Right lobe of liver (tissue), 6 donors: ENCODE data around the gene NUP188. TPM values are rescaled to one million over a fixed set of nuclear protein-coding genes. Genes with fewer than 3 reads are reported as not detected.

Experiments
- ATAC-seq, 4 donors: fragments of 200-7000 bp; cut with Tn5 transposase; one replicate each; pipeline ENCODE4 v1.9.1; 2020; ENCODE audit warnings: mild to moderate bottlenecking in 4 of 4, moderate library complexity in 4 of 4
- DNase-seq, 3 donors: peaks; one replicate each; pipeline ENCODE4 v3.0.0-alpha.2; 2020
- H3K27ac ChIP-seq, 3 donors: fragments of 200-600 bp; one replicate each; pipeline ENCODE4 v1.8.0; 2022
- H3K27me3 ChIP-seq, 2 donors: fragments of 200-600 bp; one replicate each; pipeline ENCODE4 v1.8.0; 2022
- H3K36me3 ChIP-seq, 4 donors: fragments of 200-600 bp; sonication (generic) in 1 of 4; one replicate each; pipeline versions ENCODE4 v1.5.1 to v1.8.0; 2017 to 2022; ENCODE audit warnings: control low read depth in 1 of 4
- H3K4me1 ChIP-seq, 4 donors: fragments of 200-600 bp; sonication (generic) in 1 of 4; one replicate each; pipeline versions ENCODE4 v1.5.1 to v1.8.0; 2017 to 2022; ENCODE audit warnings: control low read depth in 1 of 4
- H3K4me3 ChIP-seq, 3 donors: fragments of 200-600 bp; one replicate each; pipeline ENCODE4 v1.8.0; 2022
- H3K9me3 ChIP-seq, 4 donors: fragments of 200-600 bp; sonication (generic) in 1 of 4; one replicate each; pipeline versions ENCODE4 v1.5.1 to v1.8.0; 2017 to 2022; ENCODE audit warnings: control low read depth in 1 of 4
- POLR2A ChIP-seq: fragments of 450-650 bp; IDR thresholded peaks from one replicate; pipeline ENCODE4 v1.6.1; 2017; ENCODE audit warnings: antibody characterized with exemption, mild to moderate bottlenecking
- WGBS: methylation state at CpG from one replicate; pipeline ENCODE4 v1.1.6; 2018; ENCODE audit warnings: low coverage, low lambda C conversion rate; ENCODE audit not compliant: insufficient coverage; ENCODE audit errors: missing lambda C conversion rate; 5-methylcytosine and 5-hydroxymethylcytosine counted together
- intact Hi-C, 2 donors: fragments of 100-400 bp; cut with DNase I; formaldehyde crosslinking; loops; one replicate each; pipeline versions ENCODE4 v1.11.2 to v1.14.1; 2022
- total RNA-seq, 6 experiments: library from RNA; depleted of rRNA in 2 of 6; stranded (reverse); fragments of >200 nt in 2 of 6; fragmentation: NEBNext Ultra II Directional in 3 of 6; extraction: Animal tissue kit (Norgen Biotek cat#: 25700) in 3 of 6; gene quantifications; one replicate each; pipeline versions ENCODE4 v1.1.0 to v1.2.4, GENCODE V29; 2016 to 2023
- TF ChIP-seq, protein P1 (sequence below), 4 donors: fragments of 200-600 bp in 3 of 4; fragments of 450-650 bp in 1 of 4; IDR thresholded peaks; one replicate each; pipeline versions ENCODE4 v1.5.1 to v1.8.0; 2016 to 2022; ENCODE audit warnings: antibody characterized with exemption in 4 of 4, mild to moderate bottlenecking in 2 of 4
- donor health status: DM: no; HTN: yes; CAD: no.
- donor health status: DM: no; HTN: no; CAD: no.
- donor health status: DM: no; HTN: no; CAD: no.
- donor health status: DM: no; HTN: yes; CAD: no.
- donor health status: DM: no; HTN: yes; CAD: no.

NUP188 gene
- total RNA-seq, 6 experiments from 2014 or later, result 10.5 to 18.7 (median 15.6) TPM

DNA sequence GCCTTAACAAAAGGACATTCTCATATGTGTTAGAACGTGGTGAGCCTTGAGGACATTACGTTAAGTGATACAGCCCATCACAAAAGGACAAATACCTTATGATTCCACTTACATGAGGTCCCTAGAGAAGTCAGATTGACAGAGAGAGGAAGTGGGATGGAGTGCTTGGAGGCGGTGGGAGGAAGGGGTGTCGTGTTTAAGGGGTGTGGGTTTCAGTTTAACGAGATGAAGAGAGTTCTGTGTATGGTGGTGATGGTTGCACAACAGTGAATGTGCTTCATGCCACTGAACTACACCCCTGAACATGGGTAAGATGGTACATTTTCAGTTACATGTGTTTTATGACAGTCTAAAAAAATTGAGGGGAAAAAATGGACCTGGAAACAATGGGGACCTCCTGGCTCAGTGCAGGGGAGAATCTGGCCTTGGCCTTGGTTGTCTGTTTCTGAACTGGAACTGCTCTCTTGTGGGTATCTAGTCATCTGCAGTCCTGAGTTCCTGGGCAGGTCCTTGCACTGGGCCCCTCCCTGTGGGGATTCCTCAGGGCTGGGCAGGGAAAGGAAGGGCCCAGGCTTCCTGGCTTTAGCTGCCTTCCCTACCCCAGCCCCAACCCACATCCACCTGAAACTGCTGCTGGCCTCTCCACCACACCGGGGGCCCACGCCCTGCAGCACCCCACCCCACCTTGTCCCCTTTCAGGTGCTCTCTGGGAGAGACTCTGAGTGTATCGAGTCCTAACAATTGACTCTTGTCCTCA is 47.8 kb upstream of the NUP188 start:
- Histone ChIP-seq H3K4me1 (no peaks in the 10 kb centered on the region), H3K9me3 (no peaks in the 10 kb centered on the region), H3K36me3 (peaks cover 0 to 7% (median under 1%) of the 10 kb centered on the region in 4 donors), H3K27me3 (no peaks in the 10 kb centered on the region), H3K27ac (peak overlapping the region in 1 of 3 donors; percentile 33), H3K4me3 (no peak overlapping the region)
- intact Hi-C loops, result no loop called here
- 39% methylated on average over 3 of the region's 8 CpGs for WGBS
- peak; percentile 12 to 39 (median 26) for ATAC-seq
- TF ChIP-seq, protein P1, sequence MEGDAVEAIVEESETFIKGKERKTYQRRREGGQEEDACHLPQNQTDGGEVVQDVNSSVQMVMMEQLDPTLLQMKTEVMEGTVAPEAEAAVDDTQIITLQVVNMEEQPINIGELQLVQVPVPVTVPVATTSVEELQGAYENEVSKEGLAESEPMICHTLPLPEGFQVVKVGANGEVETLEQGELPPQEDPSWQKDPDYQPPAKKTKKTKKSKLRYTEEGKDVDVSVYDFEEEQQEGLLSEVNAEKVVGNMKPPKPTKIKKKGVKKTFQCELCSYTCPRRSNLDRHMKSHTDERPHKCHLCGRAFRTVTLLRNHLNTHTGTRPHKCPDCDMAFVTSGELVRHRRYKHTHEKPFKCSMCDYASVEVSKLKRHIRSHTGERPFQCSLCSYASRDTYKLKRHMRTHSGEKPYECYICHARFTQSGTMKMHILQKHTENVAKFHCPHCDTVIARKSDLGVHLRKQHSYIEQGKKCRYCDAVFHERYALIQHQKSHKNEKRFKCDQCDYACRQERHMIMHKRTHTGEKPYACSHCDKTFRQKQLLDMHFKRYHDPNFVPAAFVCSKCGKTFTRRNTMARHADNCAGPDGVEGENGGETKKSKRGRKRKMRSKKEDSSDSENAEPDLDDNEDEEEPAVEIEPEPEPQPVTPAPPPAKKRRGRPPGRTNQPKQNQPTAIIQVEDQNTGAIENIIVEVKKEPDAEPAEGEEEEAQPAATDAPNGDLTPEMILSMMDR (IDR thresholded peaks at IDR 0.05), result no peak
- TF ChIP-seq POLR2A, result no peak
- DNase-seq, result no peak

DNA sequence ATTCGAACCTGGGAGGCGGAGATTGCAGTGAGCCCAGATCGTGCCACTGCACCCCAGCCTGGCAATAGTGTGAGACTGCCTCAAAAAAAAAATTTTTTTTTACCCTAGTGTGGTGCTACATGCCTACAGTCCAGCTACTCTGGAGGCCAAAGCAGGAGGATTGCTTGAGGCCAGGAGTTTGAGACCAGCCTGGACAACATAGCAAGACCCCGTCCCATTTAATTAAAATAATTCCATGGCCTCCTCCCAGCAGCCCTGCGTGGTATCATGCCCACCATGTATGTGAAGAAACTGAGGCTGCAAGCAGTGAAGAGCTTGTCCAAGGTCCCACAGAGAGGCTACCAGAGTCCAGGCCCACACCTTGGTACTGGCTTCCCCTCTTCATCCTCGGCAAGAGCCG is 46.1 kb upstream of the NUP188 start:
- no peaks in the 10 kb centered on the region for H3K9me3 ChIP-seq
- no peak for TF ChIP-seq POLR2A
- H3K27ac ChIP-seq, result peak overlapping the region in 1 of 3 donors; percentile 24
- no peaks in the 10 kb centered on the region for H3K27me3 ChIP-seq
- WGBS, result no CpG with 5 or more reads among the region's 7 CpGs
- H3K36me3 ChIP-seq, result peaks cover 0 to 9% (median under 1%) of the 10 kb centered on the region in 4 donors
- DNase-seq (no peak), ATAC-seq (no peak)
- H3K4me3 ChIP-seq, result no peak overlapping the region
- no peaks in the 10 kb centered on the region for H3K4me1 ChIP-seq
- intact Hi-C loops, result no loop called here

DNA sequence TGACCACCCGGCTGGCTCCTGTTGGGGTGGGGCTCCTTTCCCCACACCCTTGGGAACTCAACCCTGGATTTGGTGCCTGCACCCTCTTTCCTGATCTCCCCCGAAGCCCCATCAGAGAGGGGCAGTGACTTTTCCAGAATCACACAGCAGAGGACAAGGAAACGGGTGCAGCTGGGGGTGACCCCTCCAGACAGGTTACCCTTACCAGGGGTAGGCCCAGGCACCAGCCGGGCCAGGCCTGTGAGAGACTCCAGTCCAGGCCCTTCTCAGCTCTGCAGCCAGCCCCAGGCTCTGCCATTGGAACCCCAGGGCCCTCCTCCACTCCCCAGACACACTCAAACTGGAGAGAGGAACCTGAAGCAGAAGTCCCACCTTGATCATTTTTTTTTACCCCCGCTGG is 45.7 kb upstream of the NUP188 start:
- H3K4me3 ChIP-seq, result no peak overlapping the region
- no peak for DNase-seq
- no peaks in the 10 kb centered on the region for H3K4me1 ChIP-seq
- peaks cover 0 to 13% (median under 1%) of the 10 kb centered on the region in 4 donors for H3K36me3 ChIP-seq
- 75% methylated on average over 1 of the region's 5 CpGs for WGBS
- H3K27ac ChIP-seq, result peak overlapping the region in 1 of 3 donors; percentile 24
- peak in 2 of 4 donors; percentile 1 to 24 for ATAC-seq
- no peaks in the 10 kb centered on the region for H3K9me3 ChIP-seq
- TF ChIP-seq, protein P1 (IDR thresholded peaks at IDR 0.05), result no peak
- no peak for TF ChIP-seq POLR2A
- intact Hi-C loops, result no loop called here
- H3K27me3 ChIP-seq, result no peaks in the 10 kb centered on the region

DNA sequence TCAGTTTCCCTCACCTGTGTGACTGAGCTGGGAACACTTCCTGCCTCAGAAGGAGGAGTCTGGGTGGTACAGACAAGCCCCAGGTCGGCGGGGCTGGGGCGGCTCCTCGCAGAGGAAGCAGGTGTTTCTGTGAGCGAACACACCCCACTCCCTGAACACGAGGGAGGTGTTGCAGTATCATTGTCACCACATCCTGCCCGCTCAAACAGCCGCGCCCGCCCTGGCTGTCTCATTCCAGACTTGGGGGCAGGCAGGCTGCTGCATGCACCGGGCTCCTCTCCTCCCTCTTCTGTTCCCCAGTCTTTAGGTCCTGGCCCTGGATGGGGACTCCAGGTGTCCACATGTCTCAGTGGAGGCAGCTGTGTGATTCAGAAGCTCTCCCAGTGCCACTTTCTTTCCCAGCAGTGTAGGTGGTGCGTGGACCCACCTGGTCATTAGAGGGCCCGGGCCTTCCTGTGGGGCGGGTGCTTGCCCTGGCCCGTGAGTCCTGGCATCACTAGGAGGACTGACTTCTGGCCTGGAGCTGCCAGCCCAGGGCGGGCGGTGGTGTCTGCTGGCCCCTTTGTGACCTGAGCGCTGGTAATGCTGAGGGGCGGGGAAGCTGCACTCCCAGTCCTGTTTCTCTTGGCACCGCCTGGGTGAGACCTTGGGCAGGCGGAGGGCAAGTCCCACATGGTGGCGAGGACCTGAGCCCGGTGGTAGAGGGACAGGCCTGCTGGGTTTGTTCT is 45.0 kb upstream of the NUP188 start:
- Histone ChIP-seq H3K36me3 (peaks cover 0 to 20% (median 2%) of the 10 kb centered on the region in 4 donors), H3K4me3 (no peak overlapping the region), H3K4me1 (no peaks in the 10 kb centered on the region), H3K9me3 (no peaks in the 10 kb centered on the region), H3K27ac (peak overlapping the region in 1 of 3 donors; percentile 24), H3K27me3 (no peaks in the 10 kb centered on the region)
- ATAC-seq, result peak; percentile 28 to 34 (median 32)
- intact Hi-C loops, result no loop called here
- TF ChIP-seq POLR2A, result no peak
- TF ChIP-seq, protein P1 (IDR thresholded peaks at IDR 0.05), result no peak
- DNase-seq, result no peak
- no CpG with 5 or more reads among the region's 23 CpGs for WGBS

DNA sequence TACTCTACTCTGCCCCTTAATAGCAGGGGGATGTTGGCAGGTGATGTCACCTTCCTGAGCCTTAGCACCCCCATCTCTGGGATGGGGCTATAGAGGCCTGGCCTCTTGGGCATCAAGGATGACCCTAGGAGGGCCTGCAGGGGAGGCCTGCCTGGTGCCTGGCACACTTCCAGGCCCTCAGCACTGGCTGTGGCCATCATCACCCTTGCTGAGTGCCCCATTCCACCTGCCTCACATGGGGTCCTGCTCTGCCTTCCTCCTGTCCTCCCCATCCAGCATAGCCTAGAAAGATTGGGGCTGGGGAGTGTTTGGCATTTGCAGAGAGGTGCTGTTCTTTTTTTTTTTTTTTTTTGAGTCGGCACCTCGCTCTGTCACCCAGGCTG is 44.4 kb upstream of the NUP188 start:
- DNase-seq (no peak), ATAC-seq (peak in 3 of 4 donors; percentile 2 to 12 (median 6))
- H3K36me3 ChIP-seq, result peaks cover 0 to 25% (median 7%) of the 10 kb centered on the region in 4 donors
- TF ChIP-seq, protein P1 (IDR thresholded peaks at IDR 0.05), result no peak
- no peak for TF ChIP-seq POLR2A
- no peak overlapping the region for H3K27ac ChIP-seq
- no peaks in the 10 kb centered on the region for H3K27me3 ChIP-seq
- WGBS, result no CpG with 5 or more reads among the region's 2 CpGs
- no peaks in the 10 kb centered on the region for H3K9me3 ChIP-seq
- no peak overlapping the region for H3K4me3 ChIP-seq
- no peaks in the 10 kb centered on the region for H3K4me1 ChIP-seq
- intact Hi-C loops, result no loop called here
